Subcutaneous abdominal adipose tissue (tissue), 5 donors: ENCODE results near the gene EML6.

Source experiments
- H3K27ac ChIP-seq: one replicate; pipeline ENCODE4 v1.7.0; 2013; ENCODE audit warnings: low read depth, mild to moderate bottlenecking, inconsistent platforms, low read length, moderate library complexity
- H3K27me3 ChIP-seq, 5 donors: one replicate each; pipeline ENCODE4 v1.7.0; 2013; ENCODE audit warnings: low read length in 5 of 5, inconsistent platforms in 1 of 5; ENCODE audit not compliant: control insufficient read depth in 5 of 5, insufficient read depth in 4 of 5
- H3K36me3 ChIP-seq, 5 donors: one replicate each; pipeline ENCODE4 v1.7.0; 2013; ENCODE audit warnings: low read length in 5 of 5; ENCODE audit not compliant: control insufficient read depth in 5 of 5, insufficient read depth in 5 of 5
- H3K4me1 ChIP-seq, 5 donors: one replicate each; pipeline ENCODE4 v1.7.0; 2013; ENCODE audit warnings: low read length in 5 of 5, mild to moderate bottlenecking in 3 of 5, moderate library complexity in 1 of 5; ENCODE audit not compliant: control insufficient read depth in 5 of 5, insufficient read depth in 5 of 5
- H3K4me3 ChIP-seq, 5 donors: one replicate each; pipeline ENCODE4 v1.7.0; 2013; ENCODE audit warnings: low read length in 5 of 5, low read depth in 1 of 5
- H3K9ac ChIP-seq, 5 donors: one replicate each; pipeline ENCODE4 v1.7.0; 2013; ENCODE audit warnings: low read length in 5 of 5, mild to moderate bottlenecking in 4 of 5, moderate library complexity in 3 of 5
- H3K9me3 ChIP-seq, 5 donors: one replicate each; pipeline ENCODE4 v1.7.0; 2013; ENCODE audit warnings: low read length in 5 of 5; ENCODE audit not compliant: control insufficient read depth in 5 of 5
- donor health status: healthy.
- donor health status: healthy.
- donor health status: healthy.
- donor health status: healthy.
- donor health status: healthy.

Gene EML6

DNA sequence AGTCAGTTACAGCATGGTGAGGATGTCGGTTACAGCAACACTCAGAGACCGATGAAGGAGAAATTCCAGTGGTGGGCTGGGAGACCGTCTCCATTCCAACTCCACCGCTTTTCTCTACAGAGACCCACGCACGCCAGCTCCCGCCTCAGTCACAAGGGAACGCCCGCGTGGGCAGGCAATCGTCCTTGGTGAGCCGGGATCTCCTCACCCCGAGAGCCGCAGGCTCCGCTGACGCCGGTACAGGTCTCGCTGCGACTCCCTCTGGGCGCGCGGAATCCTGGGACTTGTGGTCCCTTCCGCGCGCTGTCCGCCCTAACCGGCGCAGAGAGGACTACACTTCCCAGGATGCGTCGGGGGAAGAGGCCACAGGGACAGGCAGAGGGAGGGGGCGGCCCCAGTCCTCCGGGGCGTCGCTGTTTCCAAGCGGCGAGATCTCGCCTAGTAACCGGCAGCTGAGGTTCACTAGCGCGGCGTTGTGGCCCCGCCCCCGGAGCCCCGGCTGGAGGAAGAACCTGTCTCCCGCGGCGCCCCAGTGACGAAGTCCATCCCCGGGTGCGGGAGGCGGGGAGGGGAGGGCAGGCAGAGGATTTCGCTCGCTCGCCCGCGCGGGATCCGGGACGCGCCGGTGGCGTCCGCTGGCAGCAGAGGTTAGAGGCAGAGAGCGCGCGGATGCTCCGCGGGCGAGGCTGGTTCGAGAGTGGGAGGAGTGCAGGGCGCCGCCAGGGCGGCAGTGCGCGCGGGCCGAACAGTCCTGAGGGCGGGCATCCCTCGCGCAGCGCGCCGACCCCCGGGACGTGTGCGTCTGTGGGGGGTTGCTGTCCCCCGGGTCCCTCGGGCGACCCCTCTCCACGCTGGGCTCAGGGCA, at the start of gene EML6:
TSS of gene EML6 (plus strand) at position 532 of the 865 bp plus-strand sequence. CDS start 1,400 bp downstream, outside the sequence.
- H3K4me3 ChIP-seq: peak within 1 kb of the TSS; percentile 78 to 89 (median 87)
- H3K9me3 ChIP-seq: no peaks in the 10 kb centered on the region
- no peaks in the 10 kb centered on the region for H3K36me3 ChIP-seq
- H3K27ac ChIP-seq: peak within 1 kb of the TSS; percentile 90
- peaks cover 0 to 5% (median 3%) of the 10 kb centered on the region in 5 donors for H3K27me3 ChIP-seq
- peaks cover 0 to 24% (median 21%) of the 10 kb centered on the region in 5 donors for H3K4me1 ChIP-seq
- peak within 1 kb of the TSS; percentile 69 to 88 (median 84) for H3K9ac ChIP-seq

DNA sequence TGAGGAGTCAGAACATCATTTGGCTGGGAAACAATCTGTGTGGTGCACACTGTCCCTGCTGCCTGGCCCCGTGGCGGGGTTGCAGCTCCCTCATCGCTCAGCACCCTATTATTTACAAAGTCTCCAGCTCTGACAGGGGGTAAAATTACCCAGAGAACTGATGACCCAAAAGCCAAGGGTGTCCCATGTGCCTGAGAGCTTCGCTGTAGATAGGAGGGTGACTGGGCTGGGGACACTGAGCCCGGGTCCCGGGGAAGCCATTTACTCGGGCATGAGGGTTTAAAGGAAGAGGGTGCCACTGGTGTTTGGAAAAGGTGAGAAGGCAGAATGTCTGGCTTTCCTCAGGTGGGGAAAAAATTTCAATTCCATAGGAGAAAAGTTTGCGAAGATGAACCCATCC, 48.2 kb upstream of the EML6 start:
- no peak overlapping the region for H3K27ac ChIP-seq
- H3K4me1 ChIP-seq: peaks cover 15 to 35% (median 28%) of the 10 kb centered on the region in 5 donors
- H3K27me3 ChIP-seq: no peaks in the 10 kb centered on the region
- H3K9me3 ChIP-seq: no peaks in the 10 kb centered on the region
- H3K36me3 ChIP-seq: peaks cover 0 to 10% (median 9%) of the 10 kb centered on the region in 5 donors
- H3K4me3 ChIP-seq: no peak overlapping the region
- H3K9ac ChIP-seq: no peak overlapping the region

DNA sequence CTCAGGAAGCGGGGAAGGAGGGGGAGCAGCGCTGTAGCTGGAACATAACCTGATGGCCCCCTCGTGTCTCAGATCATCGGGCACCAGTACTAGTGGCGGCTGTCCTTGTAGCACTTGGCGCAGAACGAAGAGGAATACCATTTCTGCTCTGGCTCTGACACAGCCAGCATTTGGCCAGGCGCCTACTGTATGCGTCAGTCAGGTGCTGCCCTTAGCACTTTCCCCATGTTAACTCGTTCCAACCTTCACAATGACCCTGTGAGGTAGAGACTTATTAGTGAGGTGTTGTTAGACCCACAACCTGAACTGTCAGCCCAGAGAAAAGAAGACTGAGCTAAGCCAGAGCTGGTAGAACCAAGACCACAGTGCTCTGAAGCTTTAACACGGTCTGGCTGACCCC, 47.7 kb upstream of the EML6 start:
- Histone ChIP-seq H3K9me3 (no peaks in the 10 kb centered on the region), H3K9ac (no peak overlapping the region), H3K4me1 (peaks cover 15 to 33% (median 27%) of the 10 kb centered on the region in 5 donors), H3K27ac (no peak overlapping the region), H3K27me3 (no peaks in the 10 kb centered on the region), H3K4me3 (no peak overlapping the region), H3K36me3 (peaks cover 0 to 5% (median 5%) of the 10 kb centered on the region in 5 donors)

DNA sequence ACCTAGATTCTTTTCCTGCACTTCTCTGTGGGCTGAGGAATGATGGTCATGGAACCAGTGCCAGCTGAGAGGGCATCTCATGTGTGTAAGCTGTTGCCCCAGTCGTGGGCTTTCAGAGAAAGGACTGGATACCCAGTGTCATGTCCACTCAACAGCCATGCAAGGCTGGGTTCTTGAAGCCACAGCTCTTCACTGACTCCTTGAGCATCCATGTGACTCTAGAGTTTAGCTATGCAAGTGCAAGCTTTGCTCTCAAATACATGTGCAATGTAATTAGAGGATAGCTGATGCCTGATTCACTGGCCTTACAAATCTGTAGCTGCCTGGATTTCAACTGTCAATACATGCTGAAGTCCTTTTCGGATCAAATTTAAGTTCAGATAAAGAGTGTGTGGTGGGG, 46.8 kb upstream of the EML6 start:
- no peak overlapping the region for H3K4me3 ChIP-seq
- H3K27me3 ChIP-seq: no peaks in the 10 kb centered on the region
- peaks cover 15 to 33% (median 28%) of the 10 kb centered on the region in 5 donors for H3K4me1 ChIP-seq
- H3K27ac ChIP-seq: no peak overlapping the region
- H3K9ac ChIP-seq: no peak overlapping the region
- no peaks in the 10 kb centered on the region for H3K36me3 ChIP-seq
- H3K9me3 ChIP-seq: no peaks in the 10 kb centered on the region

DNA sequence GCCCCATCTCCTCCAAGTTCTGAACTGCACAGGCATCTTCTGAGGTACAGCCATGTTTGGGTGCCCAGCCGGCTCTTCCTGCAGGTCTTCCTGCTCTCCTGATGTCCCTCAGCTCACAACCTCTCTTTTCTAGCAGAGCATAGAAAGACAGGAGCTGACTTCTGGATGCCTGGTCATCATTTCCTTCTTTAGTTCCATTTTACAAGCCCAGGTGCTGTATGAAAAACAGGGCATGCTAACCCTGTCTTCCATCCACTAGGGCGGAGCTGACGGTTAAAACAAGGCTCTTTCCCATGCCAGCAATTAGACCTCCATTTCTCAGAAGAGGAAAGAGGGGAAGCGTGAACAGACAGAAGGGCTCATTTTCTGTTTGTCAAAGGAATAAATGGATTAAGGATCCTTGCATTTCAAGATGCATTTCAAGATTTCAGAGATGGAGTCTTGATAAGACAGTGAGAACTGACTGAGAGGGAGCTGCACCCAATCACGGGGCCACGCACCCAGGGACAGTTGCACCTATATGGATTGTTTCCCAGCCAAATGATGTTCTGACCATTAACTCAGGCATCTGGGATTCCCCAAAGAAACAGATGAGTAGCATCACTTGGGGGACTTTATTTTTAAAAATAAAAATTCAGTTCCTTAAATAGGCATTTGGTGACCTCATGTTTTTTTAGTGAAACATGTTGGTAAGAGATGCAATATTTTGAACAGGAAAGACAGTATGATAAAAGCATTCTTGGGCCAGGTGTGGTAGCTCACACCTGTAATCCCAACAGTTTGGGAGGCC, 45.8 kb upstream of the EML6 start:
- peaks cover 12 to 28% (median 23%) of the 10 kb centered on the region in 5 donors for H3K4me1 ChIP-seq
- no peak overlapping the region for H3K27ac ChIP-seq
- H3K9me3 ChIP-seq: no peaks in the 10 kb centered on the region
- H3K27me3 ChIP-seq: no peaks in the 10 kb centered on the region
- H3K9ac ChIP-seq: no peak overlapping the region
- no peaks in the 10 kb centered on the region for H3K36me3 ChIP-seq
- no peak overlapping the region for H3K4me3 ChIP-seq

DNA sequence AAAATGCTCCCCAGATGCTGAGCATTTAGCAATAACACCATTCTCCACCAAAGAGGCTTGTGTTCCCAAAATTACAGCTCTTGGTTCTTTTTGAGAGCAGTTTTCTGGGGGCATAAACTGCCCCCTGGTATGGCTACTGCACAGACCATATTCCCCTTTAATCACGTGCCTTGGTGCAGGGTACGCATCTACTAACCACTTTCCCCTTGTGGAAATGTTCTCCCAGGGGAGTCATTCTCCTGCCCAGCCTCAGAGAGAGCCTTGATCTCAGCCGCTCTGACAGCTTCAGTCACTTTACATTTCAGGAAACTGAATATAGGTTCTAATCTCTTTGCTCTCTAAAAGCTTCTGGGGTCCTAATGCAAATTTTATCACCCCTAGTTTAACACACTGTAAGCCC, 44.7 kb upstream of the EML6 start:
- Histone ChIP-seq H3K27me3 (no peaks in the 10 kb centered on the region), H3K9me3 (no peaks in the 10 kb centered on the region), H3K9ac (no peak overlapping the region), H3K4me1 (peaks cover 3 to 18% (median 12%) of the 10 kb centered on the region in 5 donors), H3K36me3 (no peaks in the 10 kb centered on the region), H3K27ac (no peak overlapping the region), H3K4me3 (no peak overlapping the region)

DNA sequence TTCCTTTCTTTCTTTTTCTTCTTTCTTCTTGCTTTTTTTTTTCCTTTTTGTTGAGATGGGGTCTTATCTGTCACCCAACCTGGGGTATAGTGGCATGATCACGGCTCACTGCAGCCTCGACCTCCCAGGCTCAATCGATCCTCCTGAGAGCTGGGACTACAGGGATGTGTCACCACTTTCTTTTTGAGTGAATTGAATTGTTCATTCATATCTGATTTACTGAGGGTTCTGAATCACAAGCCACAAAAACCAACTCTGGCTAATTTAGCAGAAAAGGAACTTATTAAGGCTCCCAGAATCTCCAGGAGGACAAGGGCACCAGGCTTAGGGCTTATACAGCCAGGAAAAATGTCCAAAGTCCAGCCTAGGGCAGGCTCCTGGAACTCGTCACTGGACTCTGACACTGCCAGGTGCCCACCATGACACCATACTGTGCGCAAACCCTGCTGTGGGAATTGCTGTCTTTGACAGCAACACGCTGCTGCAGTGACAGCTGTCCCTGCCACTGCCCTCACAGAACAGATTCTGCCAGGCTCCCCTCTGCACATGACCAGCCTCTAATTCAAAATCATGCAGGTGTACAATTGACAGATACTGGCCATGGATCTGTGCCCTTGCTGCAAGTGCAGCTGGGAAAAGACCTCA, 42.9 kb upstream of the EML6 start:
- Histone ChIP-seq H3K9ac (no peak overlapping the region), H3K27me3 (no peaks in the 10 kb centered on the region), H3K4me3 (no peak overlapping the region), H3K4me1 (peaks cover 0 to 5% (median 2%) of the 10 kb centered on the region in 5 donors), H3K27ac (no peak overlapping the region), H3K9me3 (no peaks in the 10 kb centered on the region), H3K36me3 (no peaks in the 10 kb centered on the region)

DNA sequence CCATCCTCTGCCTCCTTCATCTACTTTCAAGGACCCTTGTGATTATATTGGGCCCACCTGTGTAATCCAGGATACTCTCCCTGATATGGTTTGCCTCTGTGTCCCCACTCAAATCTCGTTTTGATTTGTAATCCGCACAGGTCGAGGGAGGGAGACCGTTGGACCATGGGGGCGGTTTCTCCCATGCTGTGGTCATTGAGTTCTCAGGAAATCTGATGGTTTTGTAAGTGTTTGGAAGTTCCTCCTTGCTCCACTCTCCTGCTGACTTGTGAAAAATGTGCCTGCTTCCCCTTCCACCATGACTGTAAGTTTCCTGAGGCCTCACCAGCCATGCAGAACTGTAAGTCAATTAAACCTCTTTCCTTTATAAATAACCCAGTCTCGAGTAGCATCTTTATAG, 42.0 kb upstream of the EML6 start:
- Histone ChIP-seq H3K27ac (no peak overlapping the region), H3K4me3 (no peak overlapping the region), H3K36me3 (no peaks in the 10 kb centered on the region), H3K27me3 (no peaks in the 10 kb centered on the region), H3K9ac (no peak overlapping the region), H3K4me1 (peaks cover 0 to 5% (median 2%) of the 10 kb centered on the region in 5 donors), H3K9me3 (no peaks in the 10 kb centered on the region)

DNA sequence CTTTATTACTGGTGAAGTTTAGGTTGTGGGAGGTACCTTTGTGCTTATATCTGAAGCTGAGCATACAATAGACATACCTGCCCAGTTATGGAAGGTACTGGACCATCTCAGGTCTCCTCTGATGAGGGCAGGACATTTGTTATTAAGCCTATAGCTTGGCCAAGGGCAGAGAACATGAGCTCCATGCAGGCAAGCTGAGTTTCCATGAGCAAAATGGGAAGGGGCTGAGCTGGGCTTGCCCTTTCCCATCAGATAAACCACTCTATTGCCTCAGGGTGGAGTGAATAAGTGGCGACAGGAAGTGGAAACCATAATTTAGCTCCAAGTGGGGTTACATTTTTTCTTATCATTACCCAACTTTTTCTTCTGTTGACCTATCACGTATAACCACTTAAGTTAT, 39.9 kb upstream of the EML6 start:
- Histone ChIP-seq H3K4me1 (peaks cover 0 to 5% (median 2%) of the 10 kb centered on the region in 5 donors), H3K27ac (no peak overlapping the region), H3K4me3 (no peak overlapping the region), H3K9me3 (no peaks in the 10 kb centered on the region), H3K9ac (no peak overlapping the region), H3K36me3 (no peaks in the 10 kb centered on the region), H3K27me3 (no peaks in the 10 kb centered on the region)
